Fibroblast of lung (primary cell): Measurements from ENCODE around the gene XCL2. TPM values are rescaled to one million over a fixed set of nuclear protein-coding genes. Genes with fewer than 3 reads are reported as not detected.
A peak's percentile ranks its signal among the peaks of the same experiment; 100 is the strongest.
"Not testable (repeated sequence)": the region's sequence is repeated elsewhere in the genome, so short reads cannot be mapped to it uniquely, and the experiment has no call there.

Experiments used
- DNase-seq, 2 donors: peaks; one replicate each; pipeline versions ENCODE4 v3.0.0 to v3.0.0-alpha.2; 2010; ENCODE audit warnings: low read depth in 2 of 2
- H2AFZ ChIP-seq: 2 replicates; pipeline ENCODE4 v1.5.1; 2012; ENCODE audit warnings: low read length, control low read depth, inconsistent platforms
- H3K27ac ChIP-seq: 2 replicates; pipeline ENCODE4 v1.5.1; 2011; ENCODE audit warnings: low read length, control low read depth; ENCODE audit not compliant: insufficient read depth
- H3K27me3 ChIP-seq: 2 replicates; pipeline ENCODE4 v1.5.1; 2011; ENCODE audit warnings: mild to moderate bottlenecking, low read length; ENCODE audit not compliant: control insufficient read depth, insufficient read depth
- H3K36me3 ChIP-seq: 2 replicates; pipeline ENCODE4 v1.5.1; 2011; ENCODE audit warnings: low read length; ENCODE audit not compliant: control insufficient read depth, insufficient read depth
- H3K4me1 ChIP-seq: 2 replicates; pipeline ENCODE4 v1.5.1; 2011; ENCODE audit warnings: low read length; ENCODE audit not compliant: control insufficient read depth, insufficient read depth; ENCODE audit errors: extremely low read depth
- H3K4me2 ChIP-seq: 2 replicates; pipeline ENCODE4 v1.5.1; 2011; ENCODE audit warnings: low read length, control low read depth; ENCODE audit not compliant: insufficient read depth; ENCODE audit errors: extremely low read depth
- H3K4me3 ChIP-seq, 4 experiments: fragments of 200-600 bp in 1 of 4; sonication (generic) in 1 of 4; replicated peaks in 1 of 4; 2 replicates each; pipeline ENCODE4 v1.5.1; 2011 to 2016; ENCODE audit warnings: low read length in 4 of 4, low read depth in 3 of 4, mild to moderate bottlenecking in 3 of 4, control low read depth in 2 of 4, inconsistent platforms in 1 of 4, mixed read lengths in 1 of 4; ENCODE audit not compliant: insufficient read depth in 1 of 4; ENCODE audit errors: control extremely low read depth in 1 of 4
- H3K79me2 ChIP-seq: 2 replicates; pipeline ENCODE4 v1.5.1; 2012; ENCODE audit warnings: mild to moderate bottlenecking, low read length, inconsistent platforms; ENCODE audit not compliant: control insufficient read depth, insufficient read depth
- H3K9ac ChIP-seq: 2 replicates; pipeline ENCODE4 v1.5.1; 2011; ENCODE audit warnings: mild to moderate bottlenecking, low read length, control low read depth; ENCODE audit not compliant: insufficient read depth
- H3K9me3 ChIP-seq: 2 replicates; pipeline ENCODE4 v1.5.1; 2012; ENCODE audit warnings: low read depth, low read length; ENCODE audit not compliant: control insufficient read depth, insufficient read depth
- H4K20me1 ChIP-seq: 2 replicates; pipeline ENCODE4 v1.5.1; 2011; ENCODE audit warnings: low read length; ENCODE audit not compliant: control insufficient read depth, insufficient read depth; ENCODE audit errors: extremely low read depth
- CTCF ChIP-seq, 2 donors: IDR thresholded peaks in 1 of 2; conservative IDR thresholded peaks in 1 of 2; 1 replicate in 1 of 2; 2 replicates in 1 of 2; pipeline ENCODE4 v1.5.1; 2011 to 2012; ENCODE audit warnings: low read length in 2 of 2, control low read depth in 1 of 2, inconsistent platforms in 1 of 2, low read depth in 1 of 2, mild to moderate bottlenecking in 1 of 2
- polyA plus RNA-seq, 2 donors: library from polyadenylated mRNA; depleted of rRNA in 1 of 2; stranded (reverse) in 1 of 2; unstranded in 1 of 2; fragments of >200 nt; gene quantifications; 2 replicates each; pipeline ENCODE4 v1.2.1, GENCODE V29; 2011 to 2012; ENCODE audit warnings: missing spikeins in 1 of 2
- total RNA-seq: library from RNA; depleted of rRNA; stranded (reverse); fragments of >200 nt; gene quantifications from 2 replicates; pipeline ENCODE4 v1.2.1, GENCODE V29; 2014

XCL2 gene
- total and polyA plus RNA-seq, 2 donors (not counting 1 experiment from before 2014, with no cell fraction given) = not detected

- H3K27ac ChIP-seq, H3K79me2 ChIP-seq, H3K4me1 ChIP-seq, H3K4me3 ChIP-seq, H3K36me3 ChIP-seq, H2AFZ ChIP-seq, H3K4me2 ChIP-seq, H3K27me3 ChIP-seq, DNase-seq, H4K20me1 ChIP-seq, H3K9ac ChIP-seq, H3K9me3 ChIP-seq: not testable (repeated sequence)
Observed at GRCh38 chr1:168580290-168580689, 36.5 kb upstream of the XCL2 start.

- DNase-seq = not testable (repeated sequence)
Observed at GRCh38 chr1:168578531-168579185, 34.9 kb upstream of the XCL2 start.

GRCh38 chr1:168576245-168576688 is 32.5 kb upstream of the XCL2 start, which contains the start of gene XCL1:
TSS of gene XCL1 (plus strand) at chr1:168576605. CDS start at chr1:168576638, 33 bp downstream.
- not testable (repeated sequence) for H3K79me2 ChIP-seq, H3K27ac ChIP-seq, H3K27me3 ChIP-seq, H3K4me2 ChIP-seq, DNase-seq, H2AFZ ChIP-seq, H3K4me3 ChIP-seq, H3K4me1 ChIP-seq, H3K9me3 ChIP-seq, H3K9ac ChIP-seq, H4K20me1 ChIP-seq, H3K36me3 ChIP-seq

More at GRCh38 chr1:168578531-168579185, 34.9 kb upstream of the XCL2 start:
- H3K36me3 ChIP-seq, H3K4me2 ChIP-seq, H3K27ac ChIP-seq, H3K4me3 ChIP-seq, H3K9me3 ChIP-seq, H4K20me1 ChIP-seq, H3K27me3 ChIP-seq, H3K9ac ChIP-seq, H2AFZ ChIP-seq, H3K79me2 ChIP-seq, H3K4me1 ChIP-seq: not testable (repeated sequence)

- peak; percentile 40 to 61 for DNase-seq
- peak; percentile 49 to 55 for TF ChIP-seq CTCF (conservative IDR thresholded peaks at IDR 0.05 in 1 of 2, IDR thresholded peaks at IDR 0.05 in 1 of 2; ENCODE audit: low read depth in 1 of 2, low read length in 2 of 2)
Observed at GRCh38 chr1:168574234-168574633, 30.4 kb upstream of the XCL2 start.

More at GRCh38 chr1:168574234-168574633, 30.4 kb upstream of the XCL2 start:
- H3K4me1 ChIP-seq, H2AFZ ChIP-seq, H3K4me2 ChIP-seq, H3K9ac ChIP-seq, H3K27ac ChIP-seq, H4K20me1 ChIP-seq, H3K27me3 ChIP-seq, H3K79me2 ChIP-seq, H3K36me3 ChIP-seq, H3K9me3 ChIP-seq, H3K4me3 ChIP-seq: not testable (repeated sequence)
